WTC11 (cell line): ENCODE results near the gene IFIT3.

Experiments used
- NR2C2 ChIP-seq: sonication (generic); formaldehyde crosslinking; IDR thresholded peaks from 2 replicates; pipeline ENCODE4 v1.8.0; 2022; ENCODE audit warnings: mild to moderate bottlenecking, missing genetic modification reagents
- PREB ChIP-seq: sonication (generic); formaldehyde crosslinking; IDR thresholded peaks from 2 replicates; pipeline ENCODE4 v1.8.1; 2022; ENCODE audit warnings: mild to moderate bottlenecking, missing genetic modification reagents, moderate library complexity, borderline replicate concordance

GRCh38 chr10:89373916-89374711, 46.3 kb downstream of the IFIT3 start:
- TF ChIP-seq NR2C2 (CRISPR knock-in tag) (no peak), PREB (CRISPR knock-in tag) (no peak)
